NCI-H1694 (cell line): ENCODE results near the gene H2BK1.
A peak's percentile ranks its signal among the peaks of the same experiment; 100 is the strongest.

Source experiments
- DNase-seq: peaks from one replicate; lab custom pipeline; 2025; lab: John Stamatoyannopoulos, UW

The H2BK1 gene

DNA sequence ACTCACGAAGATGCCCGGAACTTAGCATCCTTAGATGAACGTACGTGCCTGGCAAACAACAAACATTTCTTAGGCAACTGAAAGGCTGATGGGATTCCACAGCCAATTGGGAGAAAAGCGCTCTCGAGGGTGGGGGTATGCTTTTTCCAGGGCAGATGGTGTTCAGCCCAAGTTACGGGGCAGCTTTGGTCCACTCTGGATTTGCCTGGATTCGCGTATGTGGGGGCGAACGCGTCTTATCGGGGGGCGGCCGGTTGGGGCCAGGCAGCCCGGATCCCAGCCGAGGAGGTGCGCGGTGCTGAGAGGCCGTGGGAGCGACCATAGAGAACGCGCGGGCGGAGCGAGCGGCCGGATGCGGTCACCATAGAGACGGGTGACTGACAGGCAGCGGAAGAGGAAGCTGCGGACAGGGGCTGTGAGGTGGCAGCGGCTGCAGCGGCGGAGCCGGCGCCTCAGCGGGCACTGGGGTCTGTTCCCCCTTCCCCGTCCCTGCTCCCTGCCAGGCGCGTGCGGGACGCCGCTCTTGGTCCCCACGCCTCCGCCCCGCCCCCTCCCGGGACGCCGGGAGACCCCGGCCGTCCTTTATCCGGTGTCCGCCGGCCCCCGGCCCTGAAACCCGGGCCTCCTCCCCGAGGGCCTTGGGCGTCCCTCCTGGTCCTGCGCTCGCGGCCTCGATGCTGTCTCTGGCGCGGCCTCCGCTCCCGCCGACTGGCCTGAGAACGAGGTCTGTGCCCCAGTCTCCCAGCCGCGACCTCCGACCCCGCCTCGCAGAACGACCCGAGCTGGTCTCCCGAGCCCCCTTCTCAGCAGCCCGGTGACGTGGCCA is 22.0 kb upstream of the H2BK1 start, which contains the start of gene CHPF2:
Gene CHPF2, plus strand, starts transcription at position 393 of the 826 bp plus-strand sequence. CDS start 1,529 bp downstream, outside the sequence.
- DNase-seq: peak; percentile 61

DNA sequence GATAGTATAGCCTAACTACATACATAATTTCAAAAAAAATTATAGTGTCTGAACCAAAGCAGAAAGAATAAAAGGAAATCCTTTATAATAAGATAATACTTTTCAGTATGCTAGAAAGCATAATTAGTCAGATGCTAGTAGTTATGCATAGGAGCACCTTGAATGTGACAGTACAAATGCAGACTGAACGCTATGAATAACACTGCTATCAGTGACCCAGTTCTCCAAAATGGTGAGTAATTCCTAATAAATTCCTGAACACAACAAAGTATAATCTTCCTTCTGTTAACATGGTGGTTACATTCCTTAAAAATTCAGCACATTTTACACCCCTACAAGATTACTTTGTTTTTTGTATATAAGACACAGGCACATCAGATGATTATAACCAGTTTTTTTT is 20.8 kb upstream of the H2BK1 start:
- DNase-seq: no peak

GRCh38 chr7:151229249-151229648 is 19.0 kb upstream of the H2BK1 start:
- DNase-seq: no peak

GRCh38 chr7:151228024-151228866 is 18.0 kb upstream of the H2BK1 start:
- no peak for DNase-seq

- peak; percentile 98 for DNase-seq
Measured at GRCh38 chr7:151226875-151227782, 16.8 kb upstream of the H2BK1 start, which contains the start of gene ABCF2. ABCF2 (minus strand) TSS chr7:151227205; CDS start chr7:151226458, 747 bp downstream.

- DNase-seq: no peak
Measured at GRCh38 chr7:151226560-151226874, 16.2 kb upstream of the H2BK1 start.

DNA sequence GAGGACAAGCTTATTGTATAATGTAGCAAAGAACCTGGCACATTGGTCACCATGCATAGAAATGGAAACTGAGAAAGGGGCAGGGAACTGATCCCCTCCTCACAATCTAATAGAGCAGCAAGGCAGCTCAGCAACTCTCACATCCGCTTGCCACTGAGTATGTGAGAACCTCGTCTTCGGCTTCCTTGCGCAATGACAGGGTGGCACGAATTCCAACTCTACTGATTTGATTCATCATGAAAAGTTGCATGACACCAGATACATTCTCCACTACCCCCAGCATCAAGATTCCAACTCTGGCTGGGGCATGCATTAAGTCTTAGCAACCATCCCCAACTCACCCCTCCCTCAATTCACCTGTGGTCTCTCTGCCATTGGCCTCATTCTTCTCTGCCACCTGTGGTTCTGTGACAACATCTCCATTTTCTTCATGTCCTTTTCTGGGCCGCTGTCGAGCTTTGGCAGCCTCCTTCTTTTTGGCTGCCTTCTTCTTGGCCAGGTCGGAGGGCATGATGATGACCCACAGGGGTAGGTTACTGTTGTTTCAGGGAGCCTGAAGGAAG is 15.7 kb upstream of the H2BK1 start:
- DNase-seq: no peak

- no peak for DNase-seq
Measured at GRCh38 chr7:151223728-151224127, 13.4 kb upstream of the H2BK1 start.

- DNase-seq: no peak
Measured at GRCh38 chr7:151218170-151218569, 7.9 kb upstream of the H2BK1 start.

DNA sequence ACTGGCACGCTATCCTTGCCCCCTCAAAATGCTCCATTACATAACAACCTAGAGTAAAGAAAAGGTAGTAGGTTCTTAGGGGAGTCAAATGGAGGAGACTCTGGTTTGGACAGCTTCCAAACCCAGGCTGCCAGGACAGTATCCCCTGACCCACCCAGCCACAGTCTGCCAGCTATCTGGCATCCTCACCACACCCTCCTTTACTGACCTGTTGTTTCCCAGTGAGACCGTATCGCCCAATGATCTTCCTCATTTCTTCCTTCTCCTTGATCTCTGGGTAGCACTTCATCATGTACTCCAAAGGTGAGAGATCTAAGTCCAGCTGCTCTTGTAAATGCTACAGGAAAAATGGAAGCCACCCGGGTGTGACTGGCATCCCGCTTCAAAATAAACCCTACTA is 5.1 kb upstream of the H2BK1 start:
- DNase-seq: no peak

- no peak for DNase-seq
Measured at GRCh38 chr7:151213826-151214225, 3.5 kb upstream of the H2BK1 start.

GRCh38 chr7:151212626-151213025 is 2.3 kb upstream of the H2BK1 start:
- DNase-seq: no peak

DNA sequence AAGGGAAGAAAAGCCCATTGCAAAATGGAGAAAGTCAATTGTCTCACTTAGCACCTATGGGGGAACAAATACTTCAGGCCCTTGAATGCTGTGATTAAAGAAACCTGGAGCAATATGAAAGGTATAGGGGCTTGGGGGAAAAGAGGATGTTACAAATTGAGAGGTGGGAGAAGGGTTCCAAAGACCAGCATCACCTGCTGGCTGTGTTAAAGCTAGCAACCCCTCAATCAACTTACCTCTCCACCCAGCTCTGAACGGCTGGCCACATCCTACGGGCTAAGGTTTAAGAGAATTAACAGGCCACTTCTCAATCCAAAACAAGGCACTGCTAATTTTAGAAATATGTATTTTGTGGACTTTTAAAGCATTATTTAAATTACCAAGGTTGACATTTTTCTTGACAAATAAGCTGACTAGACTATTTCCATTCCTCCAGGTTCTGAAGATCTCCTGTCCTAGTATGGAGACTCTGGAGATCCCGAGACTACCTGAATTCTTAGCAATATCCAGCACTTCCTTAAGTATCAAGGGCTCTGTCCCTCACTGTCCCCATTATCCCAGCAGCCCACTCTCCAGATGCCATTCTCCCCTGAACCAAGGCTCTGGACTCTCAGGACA is 976 bp upstream of the H2BK1 start:
- no peak for DNase-seq

DNA sequence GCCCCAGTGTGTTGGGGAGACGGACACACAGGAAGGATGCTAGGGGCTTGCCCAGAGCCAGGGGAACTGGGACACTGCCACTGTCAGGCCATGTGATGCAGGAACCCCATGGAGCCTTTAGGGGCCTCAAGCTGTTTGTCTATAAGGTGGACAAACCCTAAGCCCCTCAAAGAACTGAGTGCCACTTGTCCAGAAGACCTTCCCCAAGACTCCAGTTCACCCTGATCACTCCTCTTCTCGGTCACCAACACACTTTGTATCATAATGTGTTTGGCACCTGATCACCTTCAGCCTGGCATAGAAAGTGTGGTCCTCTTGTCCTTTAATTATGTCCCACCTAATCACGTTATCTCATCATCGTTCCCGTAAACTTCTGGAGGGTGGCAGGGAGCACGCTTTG is 700 bp downstream of the H2BK1 start:
- no peak for DNase-seq

GRCh38 chr7:151208253-151208862 is 1.9 kb downstream of the H2BK1 start:
- DNase-seq: no peak

DNA sequence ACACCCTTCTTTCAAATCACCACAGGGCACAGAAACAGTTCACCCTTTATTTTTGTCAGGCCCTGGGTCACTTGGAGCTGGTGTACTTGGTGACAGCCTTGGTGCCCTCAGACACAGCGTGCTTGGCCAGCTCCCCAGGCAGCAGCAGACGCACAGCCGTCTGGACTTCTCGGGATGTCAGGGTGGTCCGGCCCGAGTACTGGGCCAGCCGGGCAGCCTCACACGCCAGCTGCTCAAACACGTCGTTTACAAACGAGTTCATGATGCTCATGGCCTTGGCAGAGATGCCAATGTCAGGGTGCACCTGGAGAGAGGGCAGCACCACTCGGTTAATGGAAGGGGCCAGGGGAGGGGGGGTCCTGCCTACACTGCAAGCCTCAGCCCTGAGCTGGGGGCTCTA is 2.5 kb downstream of the H2BK1 start:
- no peak for DNase-seq

GRCh38 chr7:151207315-151207714 is 3.0 kb downstream of the H2BK1 start:
- no peak for DNase-seq

- no peak for DNase-seq
Measured at GRCh38 chr7:151206914-151207313, 3.4 kb downstream of the H2BK1 start.

GRCh38 chr7:151205730-151206129 is 4.6 kb downstream of the H2BK1 start:
- DNase-seq: no peak

DNA sequence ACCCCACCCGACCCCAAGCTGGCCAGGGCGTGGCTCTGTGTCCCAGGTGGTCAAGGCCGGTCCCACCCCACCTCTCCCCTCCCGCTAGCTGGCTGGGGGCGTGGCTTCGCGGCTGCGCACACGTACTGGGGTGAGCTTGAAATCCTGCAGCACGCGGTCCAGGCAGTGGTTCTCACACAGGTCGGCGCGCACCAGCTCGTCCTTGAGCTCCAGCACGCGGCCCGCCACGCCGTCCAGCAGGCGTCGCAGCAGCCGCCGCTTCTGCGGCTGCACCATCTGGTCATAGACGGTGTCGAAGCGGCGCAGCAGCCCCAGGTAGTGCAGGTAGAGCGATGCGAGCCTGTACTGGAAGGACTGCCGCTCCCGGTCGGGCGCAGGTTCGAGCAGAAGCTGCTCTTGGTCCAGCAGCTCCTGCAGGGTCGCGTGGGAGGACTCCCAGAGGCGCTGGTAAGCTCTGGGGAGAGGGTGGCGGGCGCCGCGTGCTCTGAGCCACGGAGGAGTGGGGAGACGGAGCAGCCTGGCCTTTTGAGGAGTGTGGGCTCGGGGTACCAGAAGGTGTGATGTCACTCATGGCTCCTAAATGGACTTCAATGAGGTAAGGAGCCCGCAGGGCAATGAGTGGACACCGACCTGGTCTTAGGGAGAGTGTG is 5.8 kb downstream of the H2BK1 start:
- DNase-seq: no peak
